Iris pigment epithelial cell (primary cell): ENCODE results near the gene EIF4G3.
"Not testable (repeated sequence)": the region's sequence is repeated elsewhere in the genome, so short reads cannot be mapped to it uniquely, and the experiment has no call there.

ENCODE experiments used
- DNase-seq: peaks from one replicate; pipeline ENCODE4 v3.0.0-alpha.2; 2011; ENCODE audit warnings: low read depth

EIF4G3 gene

GRCh38 chr1:20948101-20948500 lies 228.6 kb downstream of the EIF4G3 start:
- DNase-seq, result no peak

DNA sequence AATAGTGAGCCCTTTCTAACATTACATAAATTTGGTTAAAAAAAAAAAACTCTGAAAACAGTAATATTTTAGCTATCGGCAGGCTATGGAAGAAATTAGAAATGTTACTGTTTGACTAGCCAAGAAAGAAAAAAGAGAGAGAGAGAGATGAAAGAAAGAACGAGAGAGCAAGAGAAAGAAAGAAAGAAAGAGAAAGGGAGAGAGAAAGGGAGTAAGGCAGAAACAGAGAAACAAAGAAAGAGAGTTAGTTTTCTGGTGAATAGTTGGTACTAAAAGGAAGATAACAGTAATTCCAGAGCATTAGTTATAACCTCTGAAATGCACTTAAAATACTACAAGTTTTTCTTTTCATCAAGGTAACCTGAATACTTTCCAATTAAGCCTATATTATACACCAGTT lies 229.3 kb downstream of the EIF4G3 start:
- DNase-seq, result no peak

GRCh38 chr1:20936621-20937020 lies 240.1 kb downstream of the EIF4G3 start:
- peak; percentile 26 for DNase-seq

DNA sequence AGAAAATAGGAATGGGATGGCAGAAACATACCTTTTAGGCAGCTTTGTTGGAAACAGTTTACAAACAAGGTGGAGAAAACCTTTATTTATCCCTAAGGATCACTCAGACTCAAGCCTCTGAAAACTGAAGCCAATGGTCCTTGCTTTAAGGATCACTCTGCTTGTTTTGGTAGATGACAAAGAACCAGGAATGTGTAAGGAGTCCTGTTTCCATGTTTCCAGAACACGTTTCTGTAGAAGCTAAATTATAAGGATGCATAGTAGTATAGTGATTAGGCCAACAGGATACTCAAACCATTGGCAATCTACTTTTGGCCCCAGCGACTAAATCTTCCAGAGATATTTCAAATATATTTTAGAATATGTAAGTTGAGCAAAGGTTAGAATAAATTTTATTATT lies 240.5 kb downstream of the EIF4G3 start:
- no peak for DNase-seq

GRCh38 chr1:20935717-20936116 lies 241.0 kb downstream of the EIF4G3 start:
- DNase-seq, result no peak

- DNase-seq, result no peak
Measured at GRCh38 chr1:20932437-20932977, 244.2 kb downstream of the EIF4G3 start.

- no peak for DNase-seq
Measured at GRCh38 chr1:20931930-20932436, 244.7 kb downstream of the EIF4G3 start.

DNA sequence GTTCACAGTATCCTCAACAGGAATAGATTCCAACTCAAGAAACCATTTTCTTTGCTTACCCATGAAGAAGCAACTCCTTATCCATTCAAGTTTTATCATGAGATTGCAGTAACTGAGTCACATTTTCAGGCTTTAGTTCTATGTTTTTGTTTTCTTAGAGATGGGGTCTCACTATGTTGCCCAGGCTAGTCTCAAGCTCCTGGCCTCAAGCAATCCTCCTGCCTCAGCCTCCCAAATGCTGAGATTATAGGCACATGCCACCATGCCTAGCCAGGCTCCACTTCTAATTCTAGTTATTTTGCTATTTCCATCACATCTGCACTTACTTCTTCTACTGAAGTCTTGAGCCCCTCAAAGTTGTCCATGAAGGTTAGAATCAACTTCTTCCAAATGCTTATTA lies 246.3 kb downstream of the EIF4G3 start:
- no peak for DNase-seq

- DNase-seq, result no peak
Measured at GRCh38 chr1:20928146-20928545, 248.6 kb downstream of the EIF4G3 start.

GRCh38 chr1:20921285-20921684 lies 255.4 kb downstream of the EIF4G3 start:
- no peak for DNase-seq

- DNase-seq, result no peak
Measured at GRCh38 chr1:20913242-20913641, 263.5 kb downstream of the EIF4G3 start.

- not testable (repeated sequence) for DNase-seq
Measured at GRCh38 chr1:20907526-20907925, 269.2 kb downstream of the EIF4G3 start.

DNA sequence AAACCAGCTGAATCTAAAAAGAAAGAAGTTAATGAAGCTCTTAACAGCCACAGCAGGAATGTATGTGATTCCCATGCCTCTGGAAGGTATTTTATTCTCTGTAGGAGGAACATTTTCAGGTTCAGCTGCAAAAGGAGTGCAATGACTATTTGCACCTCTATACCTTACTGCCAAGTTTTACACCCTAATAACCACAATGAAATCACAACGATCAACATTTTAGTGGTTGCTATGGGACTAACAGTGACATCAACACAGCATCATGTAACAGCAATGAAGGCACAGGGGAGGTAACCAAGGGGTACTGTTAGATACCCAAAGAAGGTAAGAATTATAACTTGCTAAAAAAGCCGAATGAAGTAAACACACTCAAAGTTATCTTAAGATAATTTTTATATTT lies 273.3 kb downstream of the EIF4G3 start:
- peak; percentile 29 for DNase-seq

- no peak for DNase-seq
Measured at GRCh38 chr1:20900056-20900455, 276.6 kb downstream of the EIF4G3 start.

DNA sequence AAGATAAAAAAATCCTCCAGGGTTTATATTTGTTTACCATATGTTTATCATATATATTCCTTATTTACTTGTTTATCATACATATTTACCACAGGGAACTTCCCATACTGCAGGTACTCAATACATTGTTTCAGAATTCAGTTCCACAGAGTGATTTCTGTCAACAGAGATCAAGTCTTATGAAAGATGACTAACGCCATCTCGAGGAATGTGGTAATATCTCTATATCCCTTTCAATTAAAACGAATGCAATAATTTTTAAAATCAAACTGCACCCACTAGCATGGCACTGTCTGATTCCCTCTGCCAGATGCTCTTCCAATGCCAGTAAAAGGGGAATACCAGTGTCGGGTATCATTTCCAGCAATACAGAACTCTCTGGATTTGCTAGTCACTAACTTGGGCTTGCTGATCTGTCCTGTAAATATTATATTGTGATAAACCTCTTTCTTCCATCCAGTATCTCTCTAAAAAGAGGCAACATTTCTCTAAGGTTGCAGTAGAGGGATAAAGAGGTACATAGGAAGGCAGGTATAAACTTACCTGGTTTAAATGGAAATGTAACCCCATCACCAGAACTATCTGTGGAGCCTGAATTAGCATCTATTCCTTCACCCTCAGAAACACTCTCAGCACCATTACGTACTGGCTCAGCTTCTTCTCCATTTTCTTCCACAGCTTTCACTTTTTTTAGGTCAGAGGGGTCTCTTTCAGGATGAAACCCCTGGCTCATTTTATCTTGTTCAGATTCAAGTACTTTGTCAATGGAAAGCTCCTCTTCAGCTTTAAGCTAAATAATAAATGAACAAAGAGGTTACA lies 277.3 kb downstream of the EIF4G3 start:
- DNase-seq, result no peak

- DNase-seq, result peak; percentile 89
Measured at GRCh38 chr1:20896826-20897225, 279.9 kb downstream of the EIF4G3 start.

DNA sequence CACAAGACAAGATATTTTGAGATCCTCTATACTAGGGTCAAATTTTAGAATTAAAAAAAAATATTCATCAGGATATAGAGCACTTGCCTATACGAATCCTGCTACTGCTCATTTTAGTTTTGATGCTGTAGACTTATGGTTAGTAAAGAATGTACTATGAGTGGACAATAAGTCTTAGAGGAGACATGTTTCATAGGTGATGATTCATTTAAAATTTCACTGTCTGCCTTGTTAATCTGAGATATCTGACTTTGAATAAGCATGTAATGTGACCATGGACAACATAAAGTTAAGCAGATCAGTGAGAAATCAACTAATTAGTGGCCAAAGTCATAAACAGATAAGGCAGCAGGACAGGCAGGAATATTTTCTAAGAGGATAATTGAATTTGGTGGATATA lies 282.8 kb downstream of the EIF4G3 start:
- peak; percentile 63 for DNase-seq

- DNase-seq, result peak; percentile 54
Measured at GRCh38 chr1:20891091-20891490, 285.6 kb downstream of the EIF4G3 start.

- no peak for DNase-seq
Measured at GRCh38 chr1:20887246-20887645, 289.5 kb downstream of the EIF4G3 start.

GRCh38 chr1:20885121-20885520 lies 291.6 kb downstream of the EIF4G3 start:
- DNase-seq, result peak; percentile 86

DNA sequence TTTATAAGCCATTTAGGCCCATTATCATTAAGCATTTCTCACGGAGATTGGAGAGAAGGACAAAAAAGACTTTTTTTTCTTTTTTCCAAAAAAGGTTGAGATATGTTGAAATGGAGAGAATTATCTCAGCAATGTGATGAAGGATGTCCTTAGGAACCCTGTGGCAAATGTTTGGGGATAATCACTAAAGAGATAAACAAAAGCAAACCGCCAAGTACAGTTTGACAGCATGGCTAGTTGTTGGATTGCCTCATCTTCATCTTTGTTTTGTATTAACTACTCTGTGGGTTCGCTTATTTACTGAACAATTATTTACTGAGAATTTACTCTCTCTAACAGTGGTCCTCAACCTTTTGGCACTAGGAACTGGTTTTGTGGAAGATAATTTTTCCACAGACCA lies 292.2 kb downstream of the EIF4G3 start:
- DNase-seq, result peak; percentile 64

GRCh38 chr1:20883766-20884165 lies 292.9 kb downstream of the EIF4G3 start:
- peak; percentile 65 for DNase-seq

- no peak for DNase-seq
Measured at GRCh38 chr1:20882837-20883236, 293.9 kb downstream of the EIF4G3 start.

DNA sequence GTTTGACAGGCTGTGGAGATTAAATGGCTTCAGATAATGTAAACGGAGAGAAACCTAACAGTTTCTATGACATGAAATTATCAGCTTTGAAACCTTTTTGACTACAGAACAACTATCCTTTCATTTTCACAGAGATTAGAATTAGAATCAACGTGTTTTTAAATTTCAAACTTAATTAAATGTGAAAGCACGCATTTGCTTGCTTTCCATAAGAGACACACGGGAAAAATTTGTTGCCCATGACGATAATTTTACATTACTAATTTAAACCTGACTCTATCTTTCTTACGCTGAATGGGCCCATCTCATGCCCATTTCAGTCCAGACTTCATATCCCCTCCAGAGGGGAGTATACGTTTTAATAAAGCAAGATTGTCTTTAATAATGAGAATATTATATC lies 297.9 kb downstream of the EIF4G3 start:
- DNase-seq, result no peak
